GM12875 (cell line): ENCODE results near the gene LHFPL3.

ENCODE experiments used
- H3K4me3 ChIP-seq: one replicate; pipeline ENCODE4 v1.5.1; 2011; ENCODE audit warnings: low read depth, low read length, control low read depth
- CTCF ChIP-seq: IDR thresholded peaks from 2 replicates; pipeline ENCODE4 v1.5.1; 2011; ENCODE audit warnings: low read depth, mild to moderate bottlenecking, control low read depth, inconsistent platforms, low read length, moderate library complexity, borderline replicate concordance; ENCODE audit not compliant: insufficient read depth

LHFPL3 gene

GRCh38 chr7:104341546-104341945, 13.1 kb downstream of the LHFPL3 start:
- no peak overlapping the region for H3K4me3 ChIP-seq
- TF ChIP-seq CTCF: 0 out of 2 replicates have a peak, but pooled peaks have one; percentile 8

- TF ChIP-seq CTCF: no peak
- no peak overlapping the region for H3K4me3 ChIP-seq
These were observed 24.3 kb downstream of the LHFPL3 start for GRCh38 chr7:104352736-104353135.

GRCh38 chr7:104357166-104357565, 28.8 kb downstream of the LHFPL3 start:
- TF ChIP-seq CTCF: no peak
- H3K4me3 ChIP-seq: no peak overlapping the region

DNA sequence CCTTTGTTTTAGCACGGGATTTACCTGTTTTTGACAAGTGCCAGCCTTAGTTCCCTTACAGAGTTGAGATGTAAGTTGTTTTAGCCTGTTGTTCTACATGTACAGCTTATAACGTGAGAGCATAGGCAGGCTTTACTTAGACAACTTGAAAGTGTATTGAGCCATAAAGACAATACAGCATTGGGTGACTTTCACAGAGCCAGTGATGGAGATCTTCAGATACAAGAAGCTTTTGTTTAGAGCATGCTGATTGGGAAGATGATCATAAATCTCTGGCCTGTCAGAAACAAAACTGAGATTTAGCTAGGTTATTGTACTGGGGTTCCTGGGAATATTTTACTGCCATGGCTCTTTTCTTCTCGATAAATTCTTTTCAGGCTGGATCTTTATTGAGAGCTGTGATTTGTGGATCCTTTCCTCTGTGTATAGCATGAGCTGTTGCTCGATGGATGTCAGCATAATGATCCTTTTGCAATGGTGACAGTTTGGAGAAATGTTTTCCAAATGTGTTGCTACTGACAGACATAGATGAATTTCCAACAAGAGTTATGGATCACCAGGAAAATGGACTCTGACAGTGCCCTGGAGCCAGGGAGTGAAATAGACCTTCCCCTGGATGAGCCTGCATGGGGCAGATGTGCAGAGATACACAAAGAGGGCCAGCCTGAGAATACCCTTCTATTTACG, 30.2 kb downstream of the LHFPL3 start:
- H3K4me3 ChIP-seq: no peak overlapping the region
- no peak for TF ChIP-seq CTCF

GRCh38 chr7:104362756-104363155, 34.4 kb downstream of the LHFPL3 start:
- no peak overlapping the region for H3K4me3 ChIP-seq
- no peak for TF ChIP-seq CTCF

DNA sequence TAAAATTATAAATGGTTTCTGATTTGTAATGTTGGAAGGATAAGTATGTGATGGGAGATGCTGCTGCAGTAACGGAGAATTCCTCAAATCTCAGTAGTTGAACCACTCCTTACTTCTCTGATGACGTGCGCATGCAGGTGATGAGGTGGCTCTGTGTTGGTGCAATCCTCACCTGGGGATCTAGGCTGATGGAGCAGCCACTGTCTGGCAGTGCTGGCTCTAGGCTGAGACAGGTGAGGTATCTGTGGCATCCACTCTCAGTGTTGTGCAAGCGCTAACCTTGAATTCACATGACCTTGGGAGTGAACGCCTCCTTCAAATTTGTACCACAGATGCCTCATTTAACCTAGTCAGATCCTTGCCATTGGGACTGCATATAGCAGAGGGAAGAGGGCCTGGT, 35.0 kb downstream of the LHFPL3 start:
- no peak overlapping the region for H3K4me3 ChIP-seq

More for the DNA sequence above, 35.0 kb downstream of the LHFPL3 start:
- TF ChIP-seq CTCF: no peak
